ENCODE results near the gene DNAI2. TPM values are rescaled to one million over a fixed set of nuclear protein-coding genes. Genes with fewer than 3 reads are reported as not detected.

The DNAI2 gene
- total and polyA plus RNA-seq, 2 donors: 0.38 to 0.78 TPM

Other genes with a start within 250 kb of the DNAI2 start
- gene RPL38, start 70.6 kb upstream of the DNAI2 start, total RNA-seq: 2,116 TPM
- gene RPL38, start 70.6 kb upstream of the DNAI2 start, polyA plus RNA-seq: 3,433 TPM
- gene TTYH2, start 60.7 kb upstream of the DNAI2 start, total RNA-seq: 8.7 TPM
- gene TTYH2, start 60.7 kb upstream of the DNAI2 start, polyA plus RNA-seq: 4.9 TPM
- gene KIF19, start 52.0 kb downstream of the DNAI2 start, total RNA-seq: 5.2 TPM
- 4.7 TPM for gene KIF19, start 52.0 kb downstream of the DNAI2 start, polyA plus RNA-seq
- 0.05 TPM for gene BTBD17, start 87.6 kb downstream of the DNAI2 start, total RNA-seq
- 0.16 TPM for gene BTBD17, start 87.6 kb downstream of the DNAI2 start, polyA plus RNA-seq
- 0.09 TPM for gene GPR142, start 93.3 kb downstream of the DNAI2 start, total RNA-seq
- 0.16 TPM for gene GPR142, start 93.3 kb downstream of the DNAI2 start, polyA plus RNA-seq
- 11.5 TPM for gene GPRC5C, start 157.9 kb downstream of the DNAI2 start, total RNA-seq
- gene GPRC5C, start 157.9 kb downstream of the DNAI2 start, polyA plus RNA-seq: 14.3 TPM
- gene CD300A, start 192.4 kb downstream of the DNAI2 start, total RNA-seq: 28.0 TPM
- 26.7 TPM for gene CD300A, start 192.4 kb downstream of the DNAI2 start, polyA plus RNA-seq